IMR-90 (cell line): ENCODE results near the gene DIP2B. TPM values are rescaled to one million over a fixed set of nuclear protein-coding genes. Genes with fewer than 3 reads are reported as not detected.
A peak's percentile ranks its signal among the peaks of the same experiment; 100 is the strongest.

Experiments used
- ATAC-seq: fragments of 200-7000 bp; cut with Tn5 transposase; 2 replicates; pipeline ENCODE4 v1.9.1; 2020; ENCODE audit warnings: low read depth, mild to moderate bottlenecking, moderate library complexity
- BruUV-seq: library from RNA; stranded (reverse); fragments of 400-500 nt; replicated peaks from 2 replicates; lab custom pipeline; 2021; lab: Mats Ljungman, UMichigan
- CTCF ChIA-PET: fragments of 300-600 bp; formaldehyde crosslinking; extraction: SDS; loops from one replicate; lab custom pipeline; 2021; ENCODE audit warnings: antibody characterized with exemption; lab: Yijun Ruan, JAX
- POLR2A ChIA-PET: fragments of 300-600 bp; sonication (Branson Sonifier 250); formaldehyde crosslinking; loops from one replicate; lab custom pipeline; 2022; ENCODE audit warnings: antibody characterized with exemption; ENCODE audit not compliant: unreplicated experiment; lab: Charles Lee
- DNase-seq: peaks from one replicate; pipeline ENCODE4 v3.0.0; 2013
- H2AFZ ChIP-seq: replicated peaks from 2 replicates; pipeline ENCODE3; 2013; ENCODE audit warnings: low read length, mild to moderate bottlenecking; ENCODE audit not compliant: poor library complexity
- H2AK5ac ChIP-seq: 2 replicates; pipeline ENCODE4 v1.6.1; 2013; ENCODE audit warnings: low read depth, low read length, inconsistent platforms
- H2AK9ac ChIP-seq: replicated peaks from 2 replicates; pipeline ENCODE3; 2013; ENCODE audit warnings: mild to moderate bottlenecking, low read depth, low read length, moderate library complexity; ENCODE audit not compliant: poor library complexity
- H2BK120ac ChIP-seq: 2 replicates; pipeline ENCODE4 v1.6.1; 2013; ENCODE audit warnings: low read depth, low read length, inconsistent platforms
- H2BK15ac ChIP-seq: 3 replicates; pipeline ENCODE4 v1.6.1; 2013; ENCODE audit warnings: low read depth, low read length, inconsistent platforms
- H2BK20ac ChIP-seq: 2 replicates; pipeline ENCODE4 v1.6.1; 2013; ENCODE audit warnings: low read depth, mild to moderate bottlenecking, inconsistent platforms, low read length, moderate library complexity
- H2BK5ac ChIP-seq: 2 replicates; pipeline ENCODE4 v1.6.1; 2013; ENCODE audit warnings: mild to moderate bottlenecking, low read depth, low read length, inconsistent platforms; ENCODE audit not compliant: poor library complexity, severe bottlenecking
- H3K14ac ChIP-seq: replicated peaks from 2 replicates; pipeline ENCODE4 v1.6.1; 2013; ENCODE audit warnings: low read depth, low read length, inconsistent platforms
- H3K18ac ChIP-seq: 2 replicates; pipeline ENCODE4 v1.6.1; 2013; ENCODE audit warnings: low read depth, low read length, control low read depth
- H3K23ac ChIP-seq: 2 replicates; pipeline ENCODE4 v1.6.1; 2013; ENCODE audit warnings: low read depth, low read length, inconsistent platforms
- H3K27ac ChIP-seq: 2 replicates; pipeline ENCODE4 v1.5.1; 2013; ENCODE audit warnings: mild to moderate bottlenecking, control low read depth, low read length; ENCODE audit not compliant: insufficient read depth
- H3K27me3 ChIP-seq: 2 replicates; pipeline ENCODE4 v1.6.1; 2013; ENCODE audit warnings: low read length; ENCODE audit not compliant: control insufficient read depth, insufficient read depth
- H3K36me3 ChIP-seq: 2 replicates; pipeline ENCODE4 v1.6.1; 2013; ENCODE audit warnings: low read length, mixed read lengths; ENCODE audit not compliant: control insufficient read depth, insufficient read depth
- H3K4ac ChIP-seq: 2 replicates; pipeline ENCODE4 v1.6.1; 2013; ENCODE audit warnings: low read depth, low read length, inconsistent platforms
- H3K4me1 ChIP-seq: 2 replicates; pipeline ENCODE4 v1.6.1; 2013; ENCODE audit warnings: low read length, mixed read lengths; ENCODE audit not compliant: control insufficient read depth, insufficient read depth
- H3K4me2 ChIP-seq: 2 replicates; pipeline ENCODE4 v1.6.1; 2013; ENCODE audit warnings: low read depth, mild to moderate bottlenecking, control low read depth, low read length, moderate library complexity
- H3K4me3 ChIP-seq: 2 replicates; pipeline ENCODE4 v1.5.1; 2013; ENCODE audit warnings: low read depth, mild to moderate bottlenecking, control low read depth, low read length, moderate library complexity; ENCODE audit not compliant: insufficient read depth
- H3K56ac ChIP-seq: 2 replicates; pipeline ENCODE4 v1.6.1; 2013; ENCODE audit warnings: low read length, inconsistent platforms; ENCODE audit not compliant: insufficient read depth; ENCODE audit errors: extremely low read depth
- H3K79me1 ChIP-seq, 2 experiments: 2 replicates each; pipeline ENCODE4 v1.6.1; 2013; ENCODE audit warnings: low read length in 2 of 2, inconsistent platforms in 1 of 2, low read depth in 1 of 2
- H3K9ac ChIP-seq: 2 replicates; pipeline ENCODE4 v1.6.1; 2013; ENCODE audit warnings: low read depth, low read length, control low read depth
- H3K9me1 ChIP-seq: 2 replicates; pipeline ENCODE4 v1.6.1; 2013; ENCODE audit warnings: low read length, inconsistent platforms; ENCODE audit not compliant: insufficient read depth
- H3K9me3 ChIP-seq: 2 replicates; pipeline ENCODE4 v1.6.1; 2013; ENCODE audit warnings: low read length; ENCODE audit not compliant: control insufficient read depth, insufficient read depth
- H4K20me1 ChIP-seq: 2 replicates; pipeline ENCODE4 v1.6.1; 2013; ENCODE audit warnings: low read length, inconsistent platforms; ENCODE audit not compliant: insufficient read depth
- H4K5ac ChIP-seq: 2 replicates; pipeline ENCODE4 v1.6.1; 2013; ENCODE audit warnings: mild to moderate bottlenecking, low read depth, low read length, control low read depth
- H4K8ac ChIP-seq, 2 experiments: 2 replicates each; pipeline ENCODE4 v1.6.1; 2013; ENCODE audit warnings: low read depth in 2 of 2, low read length in 2 of 2, control low read depth in 1 of 2, inconsistent platforms in 1 of 2
- H4K91ac ChIP-seq: 2 replicates; pipeline ENCODE4 v1.6.1; 2013; ENCODE audit warnings: low read depth, low read length, inconsistent platforms; ENCODE audit not compliant: insufficient read depth
- BHLHE40 ChIP-seq: fragments of 150-350 bp; IDR thresholded peaks from 2 replicates; pipeline ENCODE4 v1.6.1; 2016; ENCODE audit warnings: mild to moderate bottlenecking, low read depth, low read length
- CEBPB ChIP-seq: IDR thresholded peaks from 2 replicates; pipeline ENCODE4 v1.6.1; 2012; ENCODE audit warnings: low read depth, low read length, improper control_type of control experiment
- CHD1 ChIP-seq: IDR thresholded peaks from 2 replicates; pipeline ENCODE4 v1.6.1; 2012; ENCODE audit warnings: low read depth, low read length, improper control_type of control experiment
- FOS ChIP-seq: fragments of 150-350 bp; IDR thresholded peaks from 2 replicates; pipeline ENCODE4 v1.6.1; 2016; ENCODE audit warnings: low read depth, low read length
- MAFK ChIP-seq: IDR thresholded peaks from 2 replicates; pipeline ENCODE4 v1.6.1; 2012; ENCODE audit warnings: low read depth, low read length, improper control_type of control experiment
- MAZ ChIP-seq: IDR thresholded peaks from 2 replicates; pipeline ENCODE4 v1.6.1; 2012; ENCODE audit warnings: low read depth, mild to moderate bottlenecking, low read length, improper control_type of control experiment, moderate library complexity, borderline replicate concordance
- MXI1 ChIP-seq: IDR thresholded peaks from 2 replicates; pipeline ENCODE4 v1.6.1; 2012; ENCODE audit warnings: low read depth, mild to moderate bottlenecking, low read length, moderate library complexity, borderline replicate concordance
- NFE2L2 ChIP-seq: fragments of 150-350 bp; IDR thresholded peaks from 2 replicates; pipeline ENCODE4 v1.6.1; 2016; ENCODE audit warnings: low read depth, mild to moderate bottlenecking, low read length
- POLR2A ChIP-seq: IDR thresholded peaks from 2 replicates; pipeline ENCODE4 v1.6.1; 2012; ENCODE audit warnings: mild to moderate bottlenecking, low read depth, low read length
- RAD21 ChIP-seq: IDR thresholded peaks from 2 replicates; pipeline ENCODE4 v1.6.1; 2012; ENCODE audit warnings: low read length, improper control_type of control experiment
- RCOR1 ChIP-seq: IDR thresholded peaks from 2 replicates; pipeline ENCODE4 v1.6.1; 2012; ENCODE audit warnings: mild to moderate bottlenecking, low read length, improper control_type of control experiment; ENCODE audit not compliant: insufficient replicate concordance
- RFX5 ChIP-seq: IDR thresholded peaks from 2 replicates; pipeline ENCODE4 v1.8.0; 2012; ENCODE audit warnings: low read depth, mild to moderate bottlenecking, low read length, moderate library complexity
- SMC3 ChIP-seq: fragments of 150-350 bp; IDR thresholded peaks from 2 replicates; pipeline ENCODE4 v1.6.1; 2016; ENCODE audit warnings: low read depth, mild to moderate bottlenecking, antibody characterized with exemption, low read length, moderate library complexity
- WGBS, 2 experiments: methylation state at CpG; one replicate each; pipeline versions ENCODE4 v1.1.5 to v1.1.7; 2013; ENCODE audit warnings: missing lambda C conversion rate in 2 of 2; ENCODE audit not compliant: insufficient read length in 1 of 2; ENCODE audit errors: extremely low coverage in 2 of 2; 5-methylcytosine and 5-hydroxymethylcytosine counted together
- dilution Hi-C: fragments of 300-500 bp; cut with HindIII; formaldehyde crosslinking; loops from one replicate; pipeline ENCODE4 v1.14.3; 2018; ENCODE audit warnings: low sequenced_read_pairs; ENCODE audit not compliant: unreplicated experiment
- in situ Hi-C: fragments of 300-500 bp; cut with MboI; formaldehyde crosslinking; loops from 3 replicates; pipeline ENCODE4 v1.14.3; 2019; ENCODE audit warnings: low sequenced_read_pairs, inconsistent platforms, mixed read lengths
- intact Hi-C: fragments of 100-400 bp; cut with micrococcal nuclease; formaldehyde crosslinking; loops from 2 replicates; pipeline ENCODE4 v1.10.0; 2022
- polyA plus RNA-seq, 3 experiments: library from polyadenylated mRNA; depleted of rRNA; stranded (reverse); fragments of >200 nt; gene quantifications; 2 replicates each; pipeline ENCODE4 v1.2.3, GENCODE V29; 2012; ENCODE audit warnings: low replicate concordance in 1 of 3
- total RNA-seq: library from RNA; depleted of rRNA; stranded (reverse); fragments of >200 nt; gene quantifications from 2 replicates; pipeline ENCODE4 v1.2.3, GENCODE V29; 2012
- TF ChIP-seq, protein P1 (sequence below): fragments of 150-350 bp; IDR thresholded peaks from 2 replicates; pipeline ENCODE4 v1.6.1; 2016; ENCODE audit warnings: low read depth, mild to moderate bottlenecking, low read length, moderate library complexity, borderline replicate concordance
- TF ChIP-seq, protein P2 (sequence below): conservative IDR thresholded peaks from 2 replicates; pipeline ENCODE4 v1.5.1; 2012; ENCODE audit warnings: mild to moderate bottlenecking, low read depth, low read length, improper control_type of control experiment
- TF ChIP-seq, protein P3 (sequence below): fragments of 150-350 bp; IDR thresholded peaks from 2 replicates; pipeline ENCODE4 v1.6.1; 2017; ENCODE audit warnings: mild to moderate bottlenecking, antibody characterized with exemption, low read length, low read depth

Gene DIP2B
- total and polyA plus RNA-seq, 2 of the 4 experiments (the other 2 are of a cell fraction): 7.7 to 12.9 TPM

DNA sequence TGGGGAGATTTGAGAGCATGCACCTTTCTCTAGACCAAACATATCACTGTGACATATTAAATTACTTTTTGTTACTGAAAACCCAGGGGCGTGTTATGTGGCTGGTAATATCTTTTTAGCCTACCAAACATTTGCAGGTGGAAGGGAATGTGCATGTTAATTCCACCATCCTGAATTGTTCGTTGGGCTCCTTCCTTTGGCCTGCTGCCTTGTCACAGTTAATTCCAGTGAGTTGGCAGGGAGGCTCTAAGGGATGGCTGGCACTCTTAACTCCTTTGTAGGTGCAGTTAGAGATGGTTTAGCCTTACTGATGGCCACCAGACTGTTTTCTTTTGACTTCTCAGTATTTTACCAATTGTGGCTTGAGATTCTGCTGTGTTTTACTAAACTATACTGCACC lies 64.5 kb downstream of the DIP2B start:
- intact Hi-C loops (no loop called here), dilution Hi-C loops (no loop called here), in situ Hi-C loops (no loop called here)
- peaks cover 27% of the 10 kb centered on the region; the same call in 1 of the 2 replicates for H4K20me1 ChIP-seq
- H3K9me3 ChIP-seq: no peaks in the 10 kb centered on the region
- no TSS peak for BruUV-seq
- H3K18ac ChIP-seq: 0 out of 2 replicates have a peak overlapping the region, but pooled peaks have one; percentile 13
- H3K4ac ChIP-seq: peak overlapping the region; percentile 66; the same call in 1 of the 2 replicates
- H3K23ac ChIP-seq: 0 out of 2 replicates have a peak overlapping the region, but pooled peaks have one; percentile 22
- peak overlapping the region; percentile 9; the same call in 1 of the 3 replicates for H2BK15ac ChIP-seq
- peak overlapping the region; percentile 43; the same call in 1 of the 2 replicates for H4K91ac ChIP-seq
- H2BK5ac ChIP-seq: no peak overlapping the region
- H3K9ac ChIP-seq: no peak overlapping the region
- no peaks in the 10 kb centered on the region for H3K36me3 ChIP-seq
- H3K27me3 ChIP-seq: no peaks in the 10 kb centered on the region
- H3K56ac ChIP-seq: no peak overlapping the region; the same call in 1 of the 2 replicates
- peak overlapping the region; percentile 31; the same call in 1 of the 2 replicates for H2AK5ac ChIP-seq
- DNase-seq (no peak), ATAC-seq (no peak)
- peak overlapping the region in 1 of 2 experiments; percentile 71; a peak in 1 of 4 replicates for H4K8ac ChIP-seq
- H3K27ac ChIP-seq: peak overlapping the region; percentile 20; the same call in 1 of the 2 replicates
- no peak overlapping the region for H2AK9ac ChIP-seq
- peaks cover 16% of the 10 kb centered on the region for H3K9me1 ChIP-seq
- H3K4me1 ChIP-seq: peaks cover 19% of the 10 kb centered on the region
- peaks cover 20 to 62% of the 10 kb centered on the region in 2 experiments for H3K79me1 ChIP-seq
- H2AFZ ChIP-seq: no peak overlapping the region
- no peak overlapping the region for H3K4me3 ChIP-seq
- ChIA-PET POLR2A (no interaction called here), CTCF (interaction anchor here (1.2 kb wide), 1 partner anchor 36 kb away, joined by 3 read pairs; no protein-coding TSS in a partner anchor)
- H3K4me2 ChIP-seq: no peak overlapping the region
- H2BK120ac ChIP-seq: peak overlapping the region; percentile 7
- peak overlapping the region; percentile 61 for H3K14ac ChIP-seq
- H4K5ac ChIP-seq: no peak overlapping the region
- H2BK20ac ChIP-seq: 0 out of 2 replicates have a peak overlapping the region, but pooled peaks have one; percentile 22
- WGBS, 2 experiments: no CpG with 5 or more reads among the region's 2 CpGs
- TF ChIP-seq MXI1 (no peak), SMC3 (no peak), BHLHE40 (no peak), MAZ (no peak), RCOR1 (no peak), FOS (no peak), RFX5 (no peak), POLR2A (no peak), MAFK (no peak), CEBPB (no peak), CHD1 (no peak), NFE2L2 (no peak), RAD21 (no peak)
- TF ChIP-seq, protein P1, sequence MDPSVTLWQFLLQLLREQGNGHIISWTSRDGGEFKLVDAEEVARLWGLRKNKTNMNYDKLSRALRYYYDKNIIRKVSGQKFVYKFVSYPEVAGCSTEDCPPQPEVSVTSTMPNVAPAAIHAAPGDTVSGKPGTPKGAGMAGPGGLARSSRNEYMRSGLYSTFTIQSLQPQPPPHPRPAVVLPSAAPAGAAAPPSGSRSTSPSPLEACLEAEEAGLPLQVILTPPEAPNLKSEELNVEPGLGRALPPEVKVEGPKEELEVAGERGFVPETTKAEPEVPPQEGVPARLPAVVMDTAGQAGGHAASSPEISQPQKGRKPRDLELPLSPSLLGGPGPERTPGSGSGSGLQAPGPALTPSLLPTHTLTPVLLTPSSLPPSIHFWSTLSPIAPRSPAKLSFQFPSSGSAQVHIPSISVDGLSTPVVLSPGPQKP: no peak
- TF ChIP-seq, protein P2, sequence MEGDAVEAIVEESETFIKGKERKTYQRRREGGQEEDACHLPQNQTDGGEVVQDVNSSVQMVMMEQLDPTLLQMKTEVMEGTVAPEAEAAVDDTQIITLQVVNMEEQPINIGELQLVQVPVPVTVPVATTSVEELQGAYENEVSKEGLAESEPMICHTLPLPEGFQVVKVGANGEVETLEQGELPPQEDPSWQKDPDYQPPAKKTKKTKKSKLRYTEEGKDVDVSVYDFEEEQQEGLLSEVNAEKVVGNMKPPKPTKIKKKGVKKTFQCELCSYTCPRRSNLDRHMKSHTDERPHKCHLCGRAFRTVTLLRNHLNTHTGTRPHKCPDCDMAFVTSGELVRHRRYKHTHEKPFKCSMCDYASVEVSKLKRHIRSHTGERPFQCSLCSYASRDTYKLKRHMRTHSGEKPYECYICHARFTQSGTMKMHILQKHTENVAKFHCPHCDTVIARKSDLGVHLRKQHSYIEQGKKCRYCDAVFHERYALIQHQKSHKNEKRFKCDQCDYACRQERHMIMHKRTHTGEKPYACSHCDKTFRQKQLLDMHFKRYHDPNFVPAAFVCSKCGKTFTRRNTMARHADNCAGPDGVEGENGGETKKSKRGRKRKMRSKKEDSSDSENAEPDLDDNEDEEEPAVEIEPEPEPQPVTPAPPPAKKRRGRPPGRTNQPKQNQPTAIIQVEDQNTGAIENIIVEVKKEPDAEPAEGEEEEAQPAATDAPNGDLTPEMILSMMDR: no peak
- TF ChIP-seq, protein P3, sequence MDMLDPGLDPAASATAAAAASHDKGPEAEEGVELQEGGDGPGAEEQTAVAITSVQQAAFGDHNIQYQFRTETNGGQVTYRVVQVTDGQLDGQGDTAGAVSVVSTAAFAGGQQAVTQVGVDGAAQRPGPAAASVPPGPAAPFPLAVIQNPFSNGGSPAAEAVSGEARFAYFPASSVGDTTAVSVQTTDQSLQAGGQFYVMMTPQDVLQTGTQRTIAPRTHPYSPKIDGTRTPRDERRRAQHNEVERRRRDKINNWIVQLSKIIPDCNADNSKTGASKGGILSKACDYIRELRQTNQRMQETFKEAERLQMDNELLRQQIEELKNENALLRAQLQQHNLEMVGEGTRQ: no peak
